Measurements from ENCODE around the gene CNPPD1.

DNA sequence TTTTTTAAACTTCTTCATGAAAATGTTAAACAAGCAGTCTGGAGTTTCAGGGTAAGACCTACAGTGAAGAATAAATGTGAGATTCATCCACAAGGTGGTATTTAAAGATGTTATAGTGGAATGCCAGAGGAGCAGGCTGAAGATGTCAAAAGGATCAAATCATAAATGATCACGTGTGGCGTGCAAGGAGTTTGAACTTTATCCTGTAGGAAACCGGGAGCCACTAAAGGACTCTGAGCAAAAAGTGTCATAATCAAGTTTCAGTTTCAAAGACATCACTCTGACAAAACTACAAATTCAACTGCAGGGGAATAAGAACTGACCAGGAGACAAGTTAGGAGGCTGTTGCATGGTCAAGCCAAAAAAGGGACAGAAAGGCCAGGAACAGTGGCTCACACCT, 36.0 kb downstream of the CNPPD1 start:
- TF ChIP-seq, protein P1, sequence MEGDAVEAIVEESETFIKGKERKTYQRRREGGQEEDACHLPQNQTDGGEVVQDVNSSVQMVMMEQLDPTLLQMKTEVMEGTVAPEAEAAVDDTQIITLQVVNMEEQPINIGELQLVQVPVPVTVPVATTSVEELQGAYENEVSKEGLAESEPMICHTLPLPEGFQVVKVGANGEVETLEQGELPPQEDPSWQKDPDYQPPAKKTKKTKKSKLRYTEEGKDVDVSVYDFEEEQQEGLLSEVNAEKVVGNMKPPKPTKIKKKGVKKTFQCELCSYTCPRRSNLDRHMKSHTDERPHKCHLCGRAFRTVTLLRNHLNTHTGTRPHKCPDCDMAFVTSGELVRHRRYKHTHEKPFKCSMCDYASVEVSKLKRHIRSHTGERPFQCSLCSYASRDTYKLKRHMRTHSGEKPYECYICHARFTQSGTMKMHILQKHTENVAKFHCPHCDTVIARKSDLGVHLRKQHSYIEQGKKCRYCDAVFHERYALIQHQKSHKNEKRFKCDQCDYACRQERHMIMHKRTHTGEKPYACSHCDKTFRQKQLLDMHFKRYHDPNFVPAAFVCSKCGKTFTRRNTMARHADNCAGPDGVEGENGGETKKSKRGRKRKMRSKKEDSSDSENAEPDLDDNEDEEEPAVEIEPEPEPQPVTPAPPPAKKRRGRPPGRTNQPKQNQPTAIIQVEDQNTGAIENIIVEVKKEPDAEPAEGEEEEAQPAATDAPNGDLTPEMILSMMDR (IDR thresholded peaks at IDR 0.05; ENCODE audit: low read depth, low read length) = no peak
- TF ChIP-seq EZH2phosphoT487 (IDR thresholded peaks at IDR 0.05; ENCODE audit: low read depth) = no peak
